ENCODE measurements around the gene XYLT1.
"Not testable (repeated sequence)": the region's sequence is repeated elsewhere in the genome, so short reads cannot be mapped to it uniquely, and the experiment has no call there.

Gene XYLT1

GRCh38 chr16:17306211-17306610, 164.5 kb downstream of the XYLT1 start:
- DNase-seq (ENCODE audit: low spot score): not testable (repeated sequence)

DNA sequence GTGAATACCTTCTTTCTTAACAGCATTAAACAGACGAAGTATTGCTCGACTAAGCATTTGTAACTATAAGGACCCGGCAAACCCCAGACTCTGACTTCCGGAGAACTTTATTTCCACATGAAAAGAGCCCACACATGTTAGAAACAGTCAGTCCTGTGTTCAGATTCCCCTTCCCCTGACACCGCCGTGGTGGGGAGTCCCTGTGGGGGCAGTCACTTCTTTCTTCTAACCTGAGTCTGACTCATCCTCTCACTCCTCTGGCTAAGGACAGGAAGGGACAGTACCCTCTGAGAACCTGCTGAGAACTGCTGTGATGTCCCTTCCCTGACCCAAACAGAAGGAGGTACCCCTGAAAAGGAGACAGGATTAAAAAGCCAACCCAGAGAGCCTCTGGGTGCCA, 165.1 kb downstream of the XYLT1 start:
- no peak for DNase-seq (ENCODE audit: low spot score)

GRCh38 chr16:17304491-17305119, 166.2 kb downstream of the XYLT1 start:
- peak; percentile 31 for DNase-seq (ENCODE audit: low spot score)

GRCh38 chr16:17304106-17304490, 166.7 kb downstream of the XYLT1 start:
- DNase-seq (ENCODE audit: low spot score): no peak

DNA sequence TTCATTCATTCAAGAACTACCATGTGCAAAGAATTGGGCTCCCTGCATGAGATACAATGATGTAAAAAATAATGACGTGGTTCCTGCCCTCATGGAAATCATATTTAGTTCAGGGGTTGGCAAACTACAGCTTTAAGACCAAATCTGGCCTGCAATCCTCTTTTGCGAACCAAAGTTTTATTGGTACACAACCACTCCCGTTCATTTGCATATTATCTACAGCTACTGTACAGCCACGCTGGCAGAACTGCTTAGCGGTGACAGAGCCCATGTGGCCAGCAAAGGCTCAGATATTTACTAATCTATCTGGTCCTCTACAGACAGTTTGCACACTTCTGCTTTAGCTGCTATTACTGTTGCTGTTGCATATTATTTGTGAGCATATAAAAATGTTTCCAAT, 167.7 kb downstream of the XYLT1 start:
- no peak for DNase-seq (ENCODE audit: low spot score)

DNA sequence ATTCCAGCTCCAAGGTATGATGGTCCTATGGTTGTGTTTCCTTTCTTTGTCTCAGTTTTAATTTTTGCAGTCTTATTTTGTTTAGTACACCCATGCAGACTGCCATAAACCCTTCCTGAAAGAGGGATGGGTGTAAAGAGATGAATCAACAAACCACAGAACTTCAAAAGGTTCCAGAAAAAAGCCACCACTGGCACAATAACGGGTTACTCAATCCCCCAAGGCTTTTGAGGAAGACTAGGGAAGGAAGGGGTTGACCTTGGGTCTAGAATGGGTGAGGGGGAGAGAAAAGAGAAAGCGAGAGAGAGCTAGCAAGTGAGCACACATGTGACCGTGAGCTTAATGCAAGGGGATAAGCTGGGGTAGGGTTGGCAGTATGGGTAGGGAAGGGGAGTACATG, 168.1 kb downstream of the XYLT1 start:
- no peak for DNase-seq (ENCODE audit: low spot score)

DNA sequence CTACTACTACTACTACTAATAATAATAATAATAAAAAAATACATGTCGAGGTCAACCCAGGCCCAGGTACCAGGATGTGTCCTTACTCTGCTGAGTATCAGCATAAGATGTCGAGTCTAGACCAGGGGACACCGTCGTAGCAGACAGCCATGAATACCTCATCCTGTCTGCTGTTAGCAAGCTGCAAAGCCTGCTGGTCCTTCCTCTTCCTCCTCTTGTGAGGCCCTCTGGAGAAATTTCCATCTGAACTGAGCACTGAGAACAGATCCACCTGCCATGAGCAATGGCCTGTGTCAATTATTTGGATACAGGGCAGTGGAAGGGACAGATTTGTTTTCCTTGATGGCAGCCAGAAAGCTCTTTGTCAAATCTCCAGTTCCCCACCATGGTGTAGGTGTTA, 168.5 kb downstream of the XYLT1 start:
- no peak for DNase-seq (ENCODE audit: low spot score)

DNA sequence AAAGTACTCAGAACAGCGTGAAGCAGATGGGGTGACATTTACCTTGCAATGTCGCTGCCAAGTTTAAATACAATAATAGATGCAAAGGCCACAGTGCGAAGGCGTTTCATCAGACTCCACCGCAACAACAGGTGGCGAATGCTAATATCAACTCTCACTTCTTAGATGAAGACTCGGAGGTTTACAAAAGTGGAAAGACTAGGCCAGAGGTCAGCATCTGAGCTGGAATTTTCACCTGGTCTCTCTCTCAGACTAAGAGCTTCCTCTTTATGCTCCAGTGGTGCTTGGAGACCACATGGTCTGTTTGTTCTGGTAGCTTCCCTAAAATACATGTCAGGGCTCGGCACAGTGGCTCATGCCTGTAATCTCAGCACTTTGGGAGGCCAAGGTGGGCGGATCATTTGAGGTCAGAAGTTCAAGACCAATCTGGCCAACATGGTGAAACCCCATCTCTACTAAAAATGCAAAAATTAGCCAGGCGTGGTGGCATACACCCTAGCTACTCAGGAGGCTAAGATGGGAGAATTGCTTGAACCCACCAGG, 169.1 kb downstream of the XYLT1 start:
- peak; percentile 46 for DNase-seq (ENCODE audit: low spot score)

DNA sequence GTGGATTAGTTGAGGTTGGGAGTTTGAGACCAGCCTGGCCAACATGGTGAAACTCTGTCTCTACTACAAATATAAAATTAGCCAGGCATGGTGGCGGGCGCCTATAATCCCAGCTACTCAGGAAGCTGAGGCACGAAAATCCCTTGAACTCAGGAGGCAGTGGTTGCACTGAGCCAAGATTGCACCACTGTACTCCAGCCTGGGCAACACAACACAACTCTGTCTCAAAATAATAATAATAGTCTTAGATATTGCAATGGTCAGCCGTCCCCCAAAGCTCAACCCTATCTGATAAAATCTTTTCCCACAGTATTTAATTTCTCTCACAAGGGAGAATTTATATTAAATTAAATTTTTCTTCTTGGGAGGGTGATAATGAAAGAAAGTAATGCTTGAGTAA, 169.6 kb downstream of the XYLT1 start:
- DNase-seq (ENCODE audit: low spot score): no peak

DNA sequence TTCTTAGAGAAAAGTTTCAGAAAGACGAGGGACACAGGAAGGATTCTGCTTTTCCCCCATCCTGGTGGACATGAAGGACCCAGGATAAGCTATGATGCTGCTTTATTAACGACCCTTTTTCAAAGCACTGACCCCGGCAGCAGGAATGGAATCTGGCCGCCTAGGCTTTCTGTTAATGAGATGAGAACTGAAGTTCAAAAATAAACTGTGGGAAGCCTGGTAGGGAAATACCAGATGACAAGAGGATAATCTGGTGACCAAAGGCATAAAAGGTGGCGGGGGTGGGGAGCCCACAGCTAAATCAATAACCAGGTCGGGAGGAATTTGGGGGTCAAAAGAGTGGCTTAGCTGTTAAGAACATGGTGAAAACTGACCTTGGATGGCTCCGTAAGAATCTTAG, 171.0 kb downstream of the XYLT1 start:
- no peak for DNase-seq (ENCODE audit: low spot score)

DNA sequence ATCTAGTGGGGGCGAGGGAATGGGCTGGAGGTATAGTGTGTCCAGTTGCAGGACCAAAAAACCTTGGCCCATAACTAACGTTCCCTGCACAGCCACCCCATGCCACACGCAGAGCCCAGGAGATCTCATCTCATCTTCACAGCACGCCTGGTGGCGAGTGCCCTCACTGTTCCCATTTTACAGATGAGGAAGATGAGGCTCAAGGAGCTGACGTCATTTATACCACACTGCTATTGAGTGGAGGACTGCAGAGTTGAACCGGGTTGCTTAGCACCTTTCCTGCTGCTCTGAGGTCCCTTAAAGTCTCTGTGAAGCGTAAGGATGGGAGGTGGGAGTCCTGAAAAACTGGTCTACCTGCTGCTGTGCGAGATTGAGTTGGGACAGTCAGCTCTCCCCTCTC, 172.5 kb downstream of the XYLT1 start:
- DNase-seq (ENCODE audit: low spot score): no peak

GRCh38 chr16:17296431-17296830, 174.3 kb downstream of the XYLT1 start:
- no peak for DNase-seq (ENCODE audit: low spot score)

GRCh38 chr16:17295948-17296347, 174.8 kb downstream of the XYLT1 start:
- DNase-seq (ENCODE audit: low spot score): no peak

DNA sequence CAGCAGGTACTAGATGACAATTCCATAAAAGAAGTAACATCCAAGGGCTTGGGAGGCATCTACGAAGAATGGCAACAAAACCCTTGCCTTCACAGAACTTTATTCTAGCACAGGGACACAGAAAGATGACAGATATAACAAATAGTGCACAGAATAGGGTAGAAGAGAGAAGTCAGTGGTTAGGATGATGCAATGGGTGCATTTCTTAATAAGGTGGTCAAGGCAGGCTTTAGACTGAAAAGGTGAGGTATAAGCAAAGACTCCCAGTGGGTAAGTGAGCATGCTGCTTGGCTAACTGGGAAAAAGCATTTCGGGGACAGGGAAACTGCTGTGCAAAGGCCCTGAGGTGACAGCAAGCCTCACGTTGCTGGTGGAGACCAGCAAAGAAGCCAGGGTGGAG, 175.9 kb downstream of the XYLT1 start:
- no peak for DNase-seq (ENCODE audit: low spot score)

DNA sequence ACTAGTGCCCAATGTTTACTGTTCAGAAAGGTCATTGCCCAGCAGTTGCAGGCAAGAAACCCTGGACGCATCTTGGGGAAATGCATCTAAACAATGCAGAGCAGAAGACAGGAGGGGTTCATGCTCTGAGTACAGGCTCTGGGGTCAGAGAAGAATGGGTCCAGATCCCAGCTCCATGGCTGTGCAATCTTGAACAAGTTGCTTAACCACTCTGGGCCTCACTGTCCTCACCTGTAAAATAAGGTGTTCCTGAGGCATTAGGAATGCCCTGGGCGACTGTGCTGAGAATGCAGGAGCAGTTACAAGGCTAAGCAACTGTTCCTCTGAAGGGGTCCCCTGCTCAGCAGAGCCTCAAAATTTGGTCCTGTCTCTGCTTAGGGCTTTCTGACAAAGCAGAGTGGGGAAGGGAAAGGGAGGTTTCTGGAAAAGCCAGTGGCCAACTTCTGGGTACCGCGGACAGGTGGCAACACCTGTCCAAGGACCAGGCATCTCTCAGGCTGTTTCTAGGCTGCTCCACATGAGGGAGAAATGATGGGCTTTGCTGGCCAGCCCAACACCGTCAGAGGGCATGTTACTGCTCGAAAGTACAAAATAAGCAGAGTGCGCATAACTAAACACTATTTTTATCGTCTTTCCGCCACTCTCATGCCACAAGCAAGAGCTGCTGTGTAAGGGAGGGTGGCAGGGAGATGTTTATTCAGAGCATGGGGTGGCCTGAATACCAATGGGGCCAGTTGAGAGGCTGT, 176.8 kb downstream of the XYLT1 start:
- DNase-seq (ENCODE audit: low spot score): no peak

DNA sequence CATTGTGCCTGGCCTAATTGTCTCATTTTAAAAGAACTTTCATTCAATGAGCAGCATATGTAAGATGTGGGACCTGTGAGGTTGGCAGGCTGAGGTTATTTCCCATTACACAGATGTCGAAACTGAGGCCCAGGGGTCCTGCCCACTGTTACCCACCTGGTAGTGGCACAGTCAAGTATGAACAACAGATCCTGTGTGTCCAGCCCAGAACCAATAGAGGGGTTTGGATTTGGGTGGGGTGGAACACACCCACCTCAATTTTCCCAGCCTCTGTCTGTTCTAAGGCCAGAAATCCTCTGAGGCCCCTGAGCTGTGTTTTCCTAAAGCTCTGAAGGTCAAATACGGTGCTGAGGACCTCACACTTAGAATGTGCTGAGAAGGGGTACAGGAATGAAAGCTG, 179.5 kb downstream of the XYLT1 start:
- DNase-seq (ENCODE audit: low spot score): no peak

GRCh38 chr16:17289674-17290635, 180.8 kb downstream of the XYLT1 start:
- no peak for DNase-seq (ENCODE audit: low spot score)

- DNase-seq (ENCODE audit: low spot score): no peak
Observed at GRCh38 chr16:17289050-17289449, 181.7 kb downstream of the XYLT1 start.

DNA sequence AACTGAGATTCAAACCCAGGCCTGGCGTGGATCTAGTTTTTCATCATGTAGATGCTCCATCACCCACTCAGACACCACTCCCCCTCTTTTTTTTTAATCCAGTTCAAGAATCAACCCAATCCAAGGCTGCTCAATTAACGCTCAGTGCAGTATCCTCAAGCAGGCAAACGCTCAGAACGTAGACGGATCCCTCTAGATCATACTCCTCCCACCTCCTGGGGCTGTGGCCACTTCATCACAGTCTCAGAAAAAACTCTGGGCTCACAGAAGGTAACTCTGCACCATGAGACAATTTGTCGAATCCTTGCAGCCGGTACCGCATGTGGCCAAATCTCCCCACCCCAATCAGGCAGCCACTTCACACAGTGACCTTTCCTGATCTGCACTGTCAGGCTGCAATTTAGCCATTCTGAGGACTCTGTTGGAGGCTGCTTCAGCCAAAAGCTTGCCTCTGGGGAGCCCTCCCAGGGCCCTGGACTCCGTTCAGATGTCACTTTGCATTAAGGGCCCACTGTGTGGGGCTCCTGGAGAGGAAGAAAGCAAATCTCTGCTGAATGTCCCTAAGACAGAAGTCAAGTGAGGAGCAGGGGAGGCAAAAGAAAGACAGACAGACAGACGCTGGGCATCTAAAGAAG, 183.5 kb downstream of the XYLT1 start:
- no peak for DNase-seq (ENCODE audit: low spot score)

DNA sequence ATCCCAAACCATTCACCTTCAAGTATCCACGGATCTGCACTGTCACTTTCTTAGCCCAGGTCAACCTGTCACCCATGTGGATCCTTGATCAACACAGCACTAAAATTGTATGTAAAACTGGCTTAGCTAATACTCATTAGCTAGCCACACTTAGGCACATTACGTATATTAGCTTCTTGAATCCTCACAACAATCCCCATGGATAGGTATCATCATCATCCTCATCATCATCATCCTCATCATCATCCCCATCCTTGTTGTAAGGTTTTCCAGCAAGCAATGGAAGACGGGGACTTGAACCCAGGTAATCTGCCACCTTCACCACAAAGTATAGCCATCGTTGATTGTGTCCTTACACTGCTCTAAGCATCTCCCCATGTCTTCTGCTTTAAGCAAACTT, 184.3 kb downstream of the XYLT1 start:
- no peak for DNase-seq (ENCODE audit: low spot score)

DNA sequence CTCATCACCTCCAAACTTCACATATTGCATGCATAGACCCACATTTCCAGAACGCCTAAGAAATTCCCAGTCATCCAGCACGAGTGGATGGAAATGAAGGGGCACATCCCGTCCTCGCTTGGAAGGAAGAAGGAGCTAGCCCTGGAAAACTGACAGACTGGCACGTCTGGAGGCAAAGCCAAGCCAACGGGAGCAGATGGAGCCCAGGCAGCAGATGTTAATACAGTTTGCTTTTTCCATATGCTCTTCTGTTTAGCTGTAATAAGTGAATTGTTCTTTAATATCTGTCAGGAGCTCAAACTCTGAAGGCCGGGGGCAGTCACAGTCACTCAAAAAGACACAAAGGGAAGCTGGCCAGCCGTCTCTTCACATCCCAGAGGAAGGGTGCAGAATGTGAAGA, 187.7 kb downstream of the XYLT1 start:
- no peak for DNase-seq (ENCODE audit: low spot score)

DNA sequence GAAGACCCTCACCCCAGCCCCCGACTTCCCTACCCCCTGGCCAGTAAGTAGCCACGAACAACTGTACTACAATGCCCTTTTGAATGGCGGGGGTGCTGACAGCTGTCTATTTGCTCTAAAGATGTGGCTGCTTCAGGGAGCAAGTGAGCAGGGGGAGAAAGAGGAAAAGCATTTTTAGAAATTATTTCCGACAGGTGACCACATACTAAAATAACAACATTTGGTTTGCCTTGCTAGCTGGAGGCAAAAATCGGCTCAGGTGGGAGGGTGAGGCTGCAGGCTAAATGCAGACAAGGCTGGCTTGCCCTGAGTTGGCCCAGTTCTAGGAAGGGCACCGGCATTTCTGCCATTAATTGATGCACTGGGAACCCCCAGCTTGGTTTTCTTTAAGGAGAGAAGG, 188.5 kb downstream of the XYLT1 start:
- DNase-seq (ENCODE audit: low spot score): no peak

Measured in kidney tubule cell (primary cell).